GM03348 (cell line): ENCODE data around the gene ANKLE1.
"Not testable (repeated sequence)": the region's sequence is repeated elsewhere in the genome, so short reads cannot be mapped to it uniquely, and the experiment has no call there.

Source experiments
- DNase-seq: peaks from one replicate; pipeline ENCODE4 v3.0.0; 2012; ENCODE audit warnings: low spot score

ANKLE1 gene

DNA sequence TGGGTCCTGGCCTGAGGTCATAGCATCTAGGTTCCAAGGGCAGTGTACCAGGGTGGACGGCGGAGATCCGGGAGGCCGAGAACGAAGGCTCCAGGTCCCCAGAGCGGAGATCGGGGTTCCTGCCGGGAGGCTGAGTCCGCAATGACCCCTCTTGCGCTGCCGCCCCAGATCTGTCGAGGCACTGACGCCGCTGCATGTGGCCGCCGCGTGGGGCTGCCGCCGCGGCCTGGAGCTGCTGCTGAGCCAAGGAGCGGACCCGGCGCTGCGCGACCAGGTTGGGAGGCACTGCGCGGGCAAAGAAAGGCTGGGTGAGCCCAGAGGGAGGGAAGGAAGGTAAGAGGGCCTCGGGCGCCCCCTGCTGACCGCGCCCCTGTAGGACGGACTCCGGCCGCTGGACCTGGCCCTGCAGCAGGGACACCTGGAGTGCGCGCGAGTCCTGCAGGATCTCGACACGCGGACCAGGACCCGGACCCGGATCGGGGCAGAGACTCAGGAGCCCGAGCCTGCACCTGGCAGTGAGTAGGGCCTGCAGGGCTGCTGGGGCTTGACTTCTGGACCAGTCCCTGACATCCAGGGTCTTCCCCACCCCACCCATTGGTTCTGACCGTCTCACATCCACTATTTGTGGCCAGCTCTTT lies 906 bp downstream of the ANKLE1 start:
- peak; percentile 91 for DNase-seq

GRCh38 chr19:17283504-17283996 lies 1.8 kb downstream of the ANKLE1 start:
- DNase-seq = no peak

DNA sequence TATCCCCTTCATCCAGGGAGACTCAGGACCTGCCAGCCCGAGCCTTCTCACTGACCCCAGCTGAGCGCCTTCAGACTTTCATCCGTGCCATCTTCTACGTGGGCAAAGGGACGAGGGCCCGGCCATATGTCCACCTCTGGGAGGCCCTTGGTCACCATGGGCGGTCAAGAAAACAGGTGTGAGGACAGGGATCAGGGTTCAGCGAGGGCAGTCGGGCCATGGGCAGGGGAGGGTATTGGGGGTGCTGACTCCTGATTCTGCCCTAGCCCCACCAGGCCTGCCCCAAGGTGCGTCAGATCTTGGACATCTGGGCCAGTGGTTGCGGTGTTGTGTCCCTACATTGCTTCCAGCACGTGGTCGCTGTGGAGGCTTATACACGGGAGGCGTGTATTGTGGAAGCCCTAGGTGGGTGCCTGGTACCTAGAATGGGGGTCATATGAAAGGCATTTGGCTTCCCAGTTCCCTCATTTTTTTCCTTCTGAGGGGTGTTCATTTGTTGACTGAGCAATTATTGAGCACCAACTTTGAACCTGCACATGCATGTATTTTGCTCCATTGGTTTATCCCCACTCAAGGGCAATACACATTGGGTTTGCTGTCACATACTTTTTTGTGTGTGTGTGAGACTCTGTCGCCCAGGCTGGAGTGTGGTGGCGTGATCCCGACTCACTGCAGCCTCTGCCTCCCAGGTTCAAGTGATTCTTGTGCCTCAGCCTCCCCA lies 3.9 kb downstream of the ANKLE1 start:
- no peak for DNase-seq

- no peak for DNase-seq
Measured at GRCh38 chr19:17286263-17286662, 4.6 kb downstream of the ANKLE1 start.

DNA sequence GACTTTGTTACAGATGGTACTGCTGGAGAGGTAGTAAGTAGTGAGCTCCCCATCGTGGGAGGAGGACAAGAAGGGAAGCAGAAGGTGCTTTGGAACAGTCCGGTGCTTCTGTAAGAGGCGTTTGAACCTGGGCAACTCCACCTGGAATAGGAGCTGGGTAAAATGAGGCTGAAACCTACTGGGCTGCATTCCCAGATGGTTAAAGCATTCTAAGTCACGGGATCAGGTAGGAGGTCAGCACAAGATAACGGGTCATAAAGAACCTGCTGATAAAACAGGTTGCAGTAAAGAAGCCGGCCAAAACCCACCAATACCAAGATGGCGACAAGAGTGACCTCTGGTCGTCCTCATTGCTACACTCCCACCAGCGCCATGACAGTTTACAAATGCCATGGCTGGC lies 5.1 kb downstream of the ANKLE1 start:
- DNase-seq = no peak

GRCh38 chr19:17289489-17289888 lies 7.8 kb downstream of the ANKLE1 start:
- peak; percentile 94 for DNase-seq

DNA sequence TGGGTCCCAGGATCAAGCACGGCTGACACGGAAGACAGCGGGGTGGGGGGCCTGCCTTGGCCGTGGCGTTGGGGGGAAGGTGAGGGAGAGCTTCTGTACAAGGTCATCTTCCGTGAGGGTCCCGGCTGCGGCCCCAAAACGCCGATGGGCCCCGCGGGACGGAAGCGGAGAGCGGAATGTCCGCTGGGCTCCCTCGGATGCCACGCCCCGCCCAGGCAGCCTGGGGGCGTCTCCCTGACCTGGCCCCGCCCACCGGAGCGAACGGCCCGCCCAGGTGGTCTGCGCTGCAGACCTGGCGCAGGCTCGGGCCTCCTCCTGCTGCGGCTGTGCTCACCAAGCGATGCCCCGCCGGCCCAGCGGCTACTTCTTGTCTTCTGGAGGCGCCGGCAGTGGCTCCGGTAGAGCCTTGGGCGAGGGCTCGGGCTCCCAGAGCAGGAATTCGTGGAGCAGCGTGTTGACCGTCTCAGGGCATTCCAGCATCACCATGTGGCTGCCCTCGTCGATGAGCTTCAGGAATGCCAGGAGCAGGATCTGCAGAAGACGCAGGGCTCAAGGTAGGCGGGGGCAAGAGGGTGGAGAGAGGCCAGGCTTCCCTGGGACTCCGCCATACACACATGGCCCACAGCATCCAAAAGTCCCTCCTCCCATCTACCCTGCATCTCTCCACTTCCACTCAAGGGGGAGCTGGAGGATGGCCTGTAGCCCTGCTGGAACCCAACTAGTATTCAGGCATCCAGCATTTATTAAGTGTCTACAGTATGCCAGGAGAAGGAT lies 10.8 kb downstream of the ANKLE1 start:
- DNase-seq = peak; percentile 95

GRCh38 chr19:17293605-17294004 lies 11.9 kb downstream of the ANKLE1 start:
- no peak for DNase-seq

GRCh38 chr19:17294051-17294891 lies 12.6 kb downstream of the ANKLE1 start:
- peak; percentile 61 for DNase-seq

DNA sequence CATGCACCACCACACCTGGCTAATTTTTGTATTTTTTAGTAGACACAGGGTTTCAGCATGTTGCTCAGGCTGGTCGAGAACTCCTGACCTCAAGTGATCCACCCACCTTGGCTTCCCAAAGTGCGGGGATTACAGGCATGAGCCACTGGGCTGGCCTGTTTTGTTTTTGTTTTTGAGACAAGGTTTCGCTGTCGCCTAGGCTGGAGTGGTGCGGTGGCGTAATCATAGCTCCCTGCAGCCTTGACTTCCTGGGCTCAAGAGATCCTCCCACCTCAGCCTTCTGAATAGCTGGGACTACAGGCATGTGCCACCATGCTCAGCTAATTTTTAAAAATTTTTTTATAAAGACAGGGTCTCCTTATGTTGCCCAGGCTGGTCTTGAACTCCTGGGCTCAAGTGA lies 13.8 kb downstream of the ANKLE1 start:
- not testable (repeated sequence) for DNase-seq

GRCh38 chr19:17296273-17296672 lies 14.6 kb downstream of the ANKLE1 start:
- no peak for DNase-seq

- DNase-seq = no peak
Measured at GRCh38 chr19:17296976-17297375, 15.3 kb downstream of the ANKLE1 start.

DNA sequence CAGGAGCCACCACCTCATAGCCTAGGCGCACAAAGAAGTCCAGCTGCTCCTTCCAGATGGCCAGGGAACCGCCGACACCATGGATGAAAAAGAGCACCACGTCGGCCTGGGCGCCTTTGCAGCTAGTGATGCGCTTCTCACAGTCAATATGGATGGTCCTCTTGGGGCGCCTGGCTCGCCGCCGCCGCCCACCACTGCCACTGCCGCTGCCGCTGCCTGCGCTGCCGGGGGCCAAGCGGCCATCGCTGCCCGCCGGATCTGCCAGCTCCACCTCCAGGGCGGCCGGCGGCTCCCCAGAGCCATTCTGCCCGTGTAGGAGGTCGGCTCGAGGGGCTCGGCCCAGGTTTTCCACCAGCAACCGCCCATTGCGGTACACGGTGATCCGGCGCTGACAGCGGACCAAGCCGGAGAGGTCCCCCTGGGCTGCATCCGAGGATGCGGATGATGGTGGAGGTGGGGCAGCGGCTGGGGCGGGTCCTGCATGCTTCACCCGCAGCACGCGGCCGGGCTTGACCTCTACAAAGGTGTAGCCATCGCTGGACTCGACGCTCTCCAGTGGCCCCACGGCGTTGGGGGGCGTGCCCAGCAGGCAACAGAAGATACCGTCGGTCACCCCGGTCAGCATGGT lies 19.4 kb downstream of the ANKLE1 start:
- DNase-seq = no peak

- peak; percentile 28 for DNase-seq
Measured at GRCh38 chr19:17302391-17303166, 20.9 kb downstream of the ANKLE1 start.

- DNase-seq = peak; percentile 98
Measured at GRCh38 chr19:17303167-17303939, 21.7 kb downstream of the ANKLE1 start, which contains the start of gene ABHD8. Gene ABHD8 (minus strand): TSS chr19:17303425. CDS start chr19:17301616, 1,809 bp downstream.

DNA sequence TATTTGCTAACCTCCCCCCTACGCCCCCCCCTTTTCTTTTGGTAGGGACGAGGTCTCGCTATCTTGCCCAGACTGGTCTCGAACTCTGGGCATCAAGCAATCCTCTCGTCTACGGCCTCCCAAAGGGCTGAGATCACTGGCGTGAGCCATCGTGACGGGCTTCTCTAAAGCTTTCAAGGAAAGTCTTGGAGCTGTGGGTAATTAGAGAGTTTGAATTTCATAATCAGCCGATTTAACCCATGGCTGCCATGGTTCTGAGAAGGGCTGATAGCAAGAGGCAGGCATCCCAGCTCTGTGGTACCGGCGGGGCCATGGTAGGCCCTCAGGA lies 22.2 kb downstream of the ANKLE1 start:
- DNase-seq = no peak

- DNase-seq = no peak
Measured at GRCh38 chr19:17304386-17305215, 22.9 kb downstream of the ANKLE1 start.

DNA sequence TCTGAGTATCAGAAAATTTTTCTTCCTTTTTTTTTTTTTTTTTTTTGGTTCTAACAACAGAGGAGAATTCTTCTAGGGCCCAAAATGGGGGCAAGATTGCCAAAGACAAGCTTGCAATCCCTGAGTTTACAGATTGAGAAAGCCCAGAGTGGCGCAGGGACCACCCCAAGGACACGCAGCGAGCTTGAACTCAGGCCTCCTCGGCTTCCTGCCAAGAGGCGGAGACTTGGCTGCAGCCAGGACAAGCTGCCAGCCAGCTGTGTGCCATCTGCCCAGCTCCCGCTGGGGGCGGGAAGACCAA lies 23.5 kb downstream of the ANKLE1 start:
- no peak for DNase-seq
